ENCODE measurements around the gene KITLG.
"Not testable (repeated sequence)": the region's sequence is repeated elsewhere in the genome, so short reads cannot be mapped to it uniquely, and the experiment has no call there.

Gene KITLG

DNA sequence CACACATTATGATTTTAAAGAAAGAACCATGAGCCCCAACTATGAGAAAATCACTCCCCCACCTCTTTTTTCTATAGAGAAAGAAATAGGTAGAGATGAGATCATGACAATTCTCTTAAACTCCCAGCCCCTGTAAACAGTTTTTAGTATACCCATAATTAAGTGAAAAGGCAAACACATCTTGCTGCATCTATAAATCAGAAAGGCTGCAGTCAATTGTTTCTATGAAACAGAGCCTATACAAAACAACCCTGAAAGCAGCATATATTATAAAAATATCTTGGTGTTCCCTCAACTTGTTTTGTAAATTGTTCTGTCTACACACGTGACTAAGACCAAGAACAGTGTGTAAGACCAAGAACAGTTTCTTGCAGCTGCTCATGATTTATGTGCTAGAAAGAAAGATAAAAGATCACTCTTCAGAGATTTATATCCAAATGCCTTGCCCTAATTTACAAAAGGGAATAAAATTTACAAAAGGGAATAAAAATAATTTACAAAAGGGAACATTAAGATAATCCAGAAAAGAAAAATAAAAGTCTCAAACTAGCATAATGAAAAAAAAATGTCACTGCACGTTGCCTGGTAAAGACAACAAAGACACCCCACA, 4.8 kb downstream of the KITLG start:
- DNase-seq: no peak

DNA sequence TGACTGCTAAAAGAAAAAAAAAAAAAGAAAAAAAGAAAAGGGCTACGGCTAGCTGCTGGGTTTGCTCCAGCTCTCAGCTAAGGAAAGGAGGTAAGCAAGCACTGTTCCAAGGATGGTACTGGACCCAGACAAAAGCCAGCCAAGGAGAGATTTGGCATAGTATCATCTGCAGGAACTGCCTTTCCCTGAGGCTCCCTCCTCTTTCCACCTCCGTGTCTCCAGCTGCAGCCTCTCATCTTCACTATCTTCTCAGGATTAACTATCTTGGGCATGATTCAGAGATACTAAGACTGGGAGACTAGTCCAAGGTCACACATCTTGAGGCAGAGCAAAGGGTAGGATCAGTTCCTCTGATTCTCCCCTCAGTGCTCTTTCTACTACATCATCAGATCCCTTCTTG, 6.0 kb downstream of the KITLG start:
- no peak for DNase-seq

DNA sequence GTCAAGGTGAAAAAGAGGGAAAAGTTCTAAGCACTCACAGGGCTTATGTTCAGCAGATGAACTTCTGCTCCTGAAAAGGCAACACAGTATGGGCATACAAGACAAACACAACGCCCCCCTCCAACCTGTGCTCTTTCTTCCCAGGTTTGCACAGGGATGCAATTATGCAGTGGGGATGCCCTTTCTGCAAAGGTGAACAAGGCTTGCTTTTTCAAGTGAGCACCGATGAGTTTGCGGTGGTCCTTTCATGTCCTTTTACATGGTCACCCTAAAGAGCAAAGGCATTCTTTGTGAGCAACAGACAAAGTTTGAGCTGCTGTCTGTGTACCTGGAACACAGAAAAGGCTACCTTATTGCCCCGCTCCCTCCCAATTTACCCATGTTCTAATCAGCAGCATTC, 6.7 kb downstream of the KITLG start:
- no peak for DNase-seq

DNA sequence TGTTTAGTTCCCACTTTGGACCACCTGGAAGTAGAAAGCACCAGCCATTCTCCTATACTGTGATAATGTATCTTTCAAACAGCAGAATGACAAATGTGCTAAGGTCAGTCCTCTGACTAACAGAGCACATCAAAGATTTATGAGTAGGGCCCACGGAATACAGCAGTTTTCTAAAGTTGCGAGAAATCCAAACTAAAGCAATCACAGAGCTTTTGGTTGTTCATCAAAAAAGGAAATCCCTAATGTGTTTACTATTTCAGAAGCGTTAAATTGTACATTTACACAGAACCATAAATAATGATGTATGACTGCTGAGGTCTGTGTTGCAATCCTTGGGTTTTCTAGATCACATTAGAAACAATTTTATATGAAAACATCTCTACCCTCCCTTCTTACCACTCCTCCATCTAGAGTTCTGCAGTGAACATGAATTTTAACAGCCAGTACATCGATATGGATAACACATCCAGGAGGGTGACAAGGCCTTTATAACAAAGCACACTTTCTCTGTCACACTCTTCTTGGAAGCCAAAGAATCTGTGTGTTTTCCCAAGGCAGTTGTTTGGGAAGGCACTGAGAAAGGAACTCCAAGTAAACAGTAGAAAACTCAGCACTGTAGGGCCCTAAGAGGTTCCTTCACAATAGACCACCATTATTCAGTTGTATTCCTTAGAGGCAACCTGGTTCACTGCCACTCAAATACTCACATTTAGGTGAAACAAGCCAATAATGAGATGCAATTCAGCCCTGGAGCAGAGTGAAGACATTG, 7.3 kb downstream of the KITLG start:
- DNase-seq: no peak

DNA sequence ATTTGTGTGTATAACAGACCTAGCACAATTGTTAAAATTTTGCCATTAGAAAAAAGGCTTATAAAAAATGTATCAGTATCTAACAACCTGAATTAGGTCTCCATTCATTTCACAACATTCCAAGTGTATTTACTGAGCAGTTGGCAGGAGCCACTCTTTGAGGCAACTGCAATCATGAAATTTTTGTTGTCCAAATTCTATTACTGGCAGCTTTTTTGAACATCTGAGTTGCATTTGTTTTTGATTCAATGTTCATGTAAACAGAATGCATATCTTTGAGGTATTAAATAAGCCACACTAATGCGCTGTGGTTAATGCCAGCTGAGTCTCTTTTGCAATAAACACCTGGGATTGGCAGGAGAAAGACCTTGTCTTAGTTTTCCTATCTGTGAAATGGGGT, 8.7 kb downstream of the KITLG start:
- no peak for DNase-seq

DNA sequence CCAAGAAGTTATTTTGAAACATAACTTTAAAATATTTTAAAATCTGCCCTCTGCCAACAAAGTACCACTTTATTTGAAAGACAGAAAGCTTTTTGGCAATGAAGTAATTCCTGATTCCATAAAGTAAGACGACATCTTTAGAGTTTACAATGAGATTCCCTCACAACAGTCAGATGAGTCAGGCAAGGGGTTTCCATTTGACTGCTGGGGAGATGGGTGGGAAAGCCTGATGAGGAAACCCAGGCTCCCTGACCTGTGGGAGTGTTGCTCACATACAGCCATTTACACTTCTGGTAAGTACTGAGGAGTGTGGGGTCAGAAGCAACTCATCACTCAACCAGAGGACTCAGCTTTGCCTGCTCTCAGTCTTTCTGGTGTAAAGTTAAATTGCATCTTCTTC, 10.2 kb downstream of the KITLG start:
- no peak for DNase-seq

DNA sequence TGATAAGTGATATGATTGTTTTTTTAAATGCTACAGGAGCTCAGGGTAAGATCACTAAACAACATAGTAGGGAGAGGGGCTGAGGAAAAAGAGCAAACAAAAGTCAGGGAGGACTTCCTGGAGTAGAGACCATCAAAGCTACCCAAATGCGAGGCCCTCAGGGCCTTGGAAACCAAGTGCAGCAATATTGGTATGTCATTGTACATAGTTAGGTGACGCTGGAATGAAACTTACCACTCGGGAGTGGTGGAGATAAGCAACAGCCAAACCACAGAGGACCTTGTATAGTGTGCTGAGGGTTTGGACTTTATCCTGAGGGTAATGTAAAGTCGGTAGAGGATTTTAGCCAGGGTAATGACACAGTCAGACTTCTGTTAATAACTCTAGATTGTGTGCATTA, 13.8 kb downstream of the KITLG start:
- DNase-seq: no peak

DNA sequence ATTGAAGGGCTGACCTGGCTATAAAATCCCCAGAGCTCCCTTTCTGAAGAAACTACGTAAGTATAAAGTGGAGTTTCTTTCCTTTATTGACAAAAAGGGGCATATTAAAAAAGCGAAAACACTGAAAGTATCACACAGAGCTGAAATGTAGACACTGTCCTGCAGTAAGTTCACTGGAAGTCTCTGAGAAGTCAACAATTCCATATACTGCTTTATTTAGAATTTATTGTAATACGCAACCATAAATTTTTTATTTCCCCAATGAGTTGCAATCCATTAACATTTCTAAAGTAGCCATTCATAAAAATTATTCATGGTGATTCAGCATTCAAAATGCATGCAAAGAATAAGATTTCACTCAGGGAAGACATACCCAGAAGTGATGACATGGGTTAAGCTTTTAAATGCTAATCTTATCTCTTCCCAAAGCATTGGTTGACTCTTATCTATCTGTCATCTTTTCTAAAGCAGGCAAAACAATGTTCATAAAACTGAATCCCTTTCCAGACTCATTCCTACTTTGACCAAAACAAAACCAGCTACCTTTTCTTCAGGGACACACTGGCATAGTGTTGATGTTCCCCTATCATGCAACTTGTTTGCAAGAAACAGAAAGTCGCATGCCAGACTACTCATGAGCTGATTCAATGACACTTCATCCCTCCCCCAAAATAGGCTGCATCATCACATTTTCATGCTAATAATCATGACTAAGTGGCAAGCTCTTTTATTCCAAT, 17.3 kb downstream of the KITLG start:
- DNase-seq: no peak

DNA sequence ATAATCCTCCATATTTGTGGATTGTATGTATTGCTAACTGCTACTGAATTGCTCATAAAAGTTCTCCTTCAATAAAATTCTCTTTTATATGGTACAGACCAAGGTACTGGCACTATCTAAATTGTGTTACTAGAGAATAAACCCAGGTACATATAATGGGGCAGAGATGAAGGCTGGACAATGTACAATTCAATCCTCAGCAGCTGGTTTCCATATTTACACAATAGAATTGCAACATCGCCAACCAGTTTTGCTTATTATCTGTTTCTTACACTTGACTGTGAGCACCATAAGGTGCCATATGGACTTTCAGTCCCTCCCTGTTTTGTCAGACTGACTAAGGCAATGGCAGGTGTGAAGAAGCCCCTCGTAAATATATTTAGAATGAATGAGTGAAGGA, 18.1 kb downstream of the KITLG start:
- DNase-seq: no peak

DNA sequence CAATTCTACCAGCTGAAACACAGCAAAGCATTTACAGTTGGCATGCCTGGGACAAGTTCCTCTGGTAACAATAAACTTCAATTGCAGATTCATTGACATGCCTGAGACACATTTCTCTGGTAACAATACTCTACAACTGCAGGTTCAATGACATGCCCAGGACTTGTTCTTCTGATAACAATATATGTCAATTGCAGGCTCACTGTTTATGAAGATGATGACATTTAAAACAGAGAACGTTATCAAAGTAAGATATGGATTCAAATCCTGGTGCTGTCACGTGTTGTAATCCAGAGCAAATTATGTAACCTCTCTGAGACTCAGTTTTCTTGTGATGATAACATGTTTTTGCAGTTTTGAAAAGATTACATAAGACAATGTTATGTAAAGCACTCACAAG, 20.5 kb downstream of the KITLG start:
- no peak for DNase-seq

DNA sequence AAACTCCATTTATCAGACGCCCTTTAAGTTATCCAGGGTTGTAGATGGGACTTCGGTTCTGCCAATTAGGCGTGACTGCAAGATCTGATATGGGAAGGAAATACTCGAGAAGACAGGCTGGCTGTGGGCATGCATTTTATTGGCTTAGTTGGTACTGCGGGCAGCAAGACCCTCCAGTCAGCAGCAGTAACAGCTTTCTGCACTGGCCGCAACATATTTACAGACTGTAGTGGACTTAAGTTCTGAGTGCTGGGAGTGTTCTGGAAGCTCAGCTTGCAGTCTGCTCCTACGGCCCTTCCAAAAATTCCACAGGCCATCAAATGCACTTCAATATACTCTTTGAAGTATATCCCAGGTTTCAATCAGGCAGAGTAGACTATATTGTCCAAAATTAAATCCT, 21.1 kb downstream of the KITLG start:
- no peak for DNase-seq

DNA sequence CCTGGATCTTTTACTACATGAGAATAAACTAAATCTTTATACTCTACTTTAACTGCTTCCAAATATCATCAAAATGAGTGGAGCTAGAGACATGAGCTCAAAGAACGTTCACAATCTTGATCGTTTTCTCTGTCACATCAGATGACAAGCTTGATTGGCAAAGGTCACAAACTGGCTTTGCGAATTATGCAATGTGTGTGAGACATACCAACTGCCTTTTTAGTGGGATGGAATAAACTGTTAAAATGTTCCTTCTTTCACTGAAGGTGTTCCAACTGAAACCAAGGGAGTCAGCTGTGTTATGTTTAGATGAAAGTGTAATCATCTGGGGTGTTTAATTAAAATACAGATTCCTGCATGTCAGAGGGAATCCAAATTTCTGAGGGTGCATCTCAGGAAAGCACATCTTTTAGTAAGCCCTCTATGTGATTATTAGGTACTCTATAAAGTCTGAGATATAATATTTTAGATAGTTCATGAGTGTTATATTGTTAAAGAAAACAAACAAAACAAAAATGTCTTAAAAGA, 21.9 kb downstream of the KITLG start:
- no peak for DNase-seq

DNA sequence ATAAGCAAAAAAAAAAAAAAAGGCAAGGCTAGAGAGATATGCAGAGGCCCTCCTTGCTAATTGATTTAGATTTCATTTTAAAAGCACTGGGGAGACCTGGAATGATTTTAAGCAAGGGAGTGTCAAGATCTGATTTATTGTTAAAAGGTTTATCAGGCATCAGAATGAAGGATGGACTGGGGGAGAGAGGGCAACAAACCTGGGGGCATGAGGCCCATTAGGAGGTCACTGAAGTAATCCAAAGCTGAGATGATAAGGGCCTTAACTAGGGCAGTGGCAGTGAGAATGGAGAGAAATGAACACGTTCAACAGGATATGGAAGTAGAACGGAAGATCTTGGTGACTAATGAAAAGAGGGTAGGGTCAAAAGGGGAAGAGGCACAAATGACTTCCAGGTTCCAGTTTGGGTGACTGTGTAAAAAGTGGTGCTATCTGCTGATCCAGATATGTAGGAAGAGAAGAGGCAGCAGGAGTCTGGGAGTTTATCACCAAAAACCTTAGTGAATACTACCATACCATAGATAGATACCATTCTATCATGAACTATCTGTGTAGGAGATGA, 24.0 kb downstream of the KITLG start:
- DNase-seq: no peak

DNA sequence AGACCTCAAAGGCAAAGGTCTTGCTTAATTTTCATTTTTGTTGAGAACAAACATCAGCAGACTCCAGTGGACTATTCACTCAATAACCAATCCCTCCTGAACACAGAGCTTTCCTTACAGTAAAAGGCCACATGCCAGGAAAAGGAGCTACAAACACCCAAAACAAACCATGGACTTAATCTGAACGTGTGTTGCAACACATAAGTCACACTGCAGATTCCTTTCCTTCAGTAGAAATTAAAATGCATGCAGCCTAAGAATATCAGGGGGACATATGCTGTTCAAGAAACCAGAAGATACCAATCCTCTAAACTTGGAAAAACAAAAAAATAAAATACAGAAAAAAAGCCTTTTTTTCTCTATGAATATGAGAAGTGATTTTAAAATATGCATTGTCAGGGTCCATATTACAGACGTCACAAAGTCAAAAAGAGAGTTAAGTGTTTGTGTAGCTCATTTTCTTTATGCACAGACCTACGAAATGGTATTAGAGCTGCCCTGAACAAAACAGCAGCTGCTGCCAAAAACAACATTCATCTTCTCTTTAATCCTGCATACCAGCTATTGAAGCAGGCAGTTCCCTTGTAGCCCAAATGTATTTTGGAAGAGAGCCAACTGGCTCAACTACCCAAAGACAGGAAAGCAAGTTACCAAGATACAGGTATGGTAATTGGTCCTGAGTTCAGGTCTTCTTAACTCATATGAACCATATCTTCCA, 26.2 kb downstream of the KITLG start:
- no peak for DNase-seq

DNA sequence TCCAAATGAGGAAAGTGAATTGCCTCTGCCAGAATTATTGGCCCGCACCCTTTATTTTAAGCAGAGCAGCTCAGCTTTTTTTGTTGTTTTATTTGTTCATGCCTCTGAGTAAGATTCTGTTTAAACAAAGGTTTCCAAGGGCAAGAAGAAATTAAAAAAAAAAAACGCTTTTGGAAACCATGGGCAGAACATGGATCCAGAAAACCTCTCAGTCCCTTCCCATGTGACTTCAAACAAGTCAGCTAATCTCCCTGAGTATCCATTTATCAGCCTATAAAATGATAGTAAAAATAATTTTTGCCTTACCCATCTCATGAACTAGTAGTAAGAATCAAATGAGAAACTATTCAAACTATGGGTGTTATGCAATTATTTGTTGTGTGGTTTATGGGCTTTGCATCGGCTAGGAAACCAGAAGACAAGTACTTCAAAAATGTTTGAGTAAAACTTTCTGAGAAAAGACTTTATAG, 27.6 kb downstream of the KITLG start:
- DNase-seq: no peak

DNA sequence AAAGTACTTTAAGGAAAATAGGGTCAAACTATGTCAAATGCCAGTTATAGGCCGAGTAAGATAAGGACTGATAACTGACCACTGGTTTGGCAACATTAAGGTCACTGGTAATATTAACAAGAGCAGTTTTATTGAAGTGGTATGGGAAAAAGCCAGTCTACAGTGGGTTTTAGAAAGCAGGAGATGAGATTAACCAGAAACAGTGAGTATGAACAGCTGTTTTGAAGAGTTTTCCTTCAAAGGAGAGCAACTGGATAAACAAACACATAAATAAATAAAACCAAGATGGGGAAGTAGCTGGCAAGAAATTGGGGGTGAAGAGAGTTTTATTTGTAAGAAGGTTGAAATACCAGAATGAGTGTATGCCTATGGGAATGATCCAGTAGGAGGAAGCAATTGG, 30.3 kb downstream of the KITLG start:
- DNase-seq: no peak

DNA sequence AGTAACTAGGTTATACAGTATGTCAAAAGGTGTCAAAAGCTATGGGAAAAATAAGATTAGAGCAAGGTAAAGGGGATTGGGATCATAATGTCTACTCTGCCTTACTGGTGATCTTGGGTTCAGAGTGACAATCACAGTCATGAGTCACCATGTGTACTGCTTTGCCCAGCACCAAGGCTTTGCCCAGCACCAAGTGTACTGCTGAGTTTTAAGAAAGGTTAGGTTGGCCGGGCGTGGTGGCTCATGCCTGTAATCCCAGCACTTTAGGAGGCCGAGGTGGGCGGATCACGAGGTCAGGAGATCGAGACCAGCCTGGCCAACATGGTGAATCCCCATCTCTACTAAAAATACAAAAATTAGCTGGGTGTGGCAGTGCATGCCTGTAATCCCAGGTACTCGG, 32.3 kb downstream of the KITLG start:
- DNase-seq: not testable (repeated sequence)

DNA sequence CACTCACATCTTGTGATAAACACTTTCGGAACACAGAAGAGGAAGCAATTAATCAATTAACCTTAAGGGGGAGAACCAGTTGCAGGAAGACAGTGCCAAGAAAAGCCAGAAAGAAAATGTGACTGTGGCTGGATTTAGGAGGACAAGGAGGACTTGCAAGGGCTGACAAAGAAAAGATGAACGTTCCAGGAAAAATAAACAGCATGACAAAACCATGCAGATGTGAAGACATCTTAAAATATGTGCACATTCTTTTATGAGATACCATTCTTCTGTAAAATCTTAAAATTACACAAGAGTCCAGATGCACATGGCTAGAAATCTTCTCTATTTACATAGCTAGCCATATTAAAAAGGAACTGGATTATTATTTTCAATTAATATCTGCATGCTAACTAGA, 33.4 kb downstream of the KITLG start:
- no peak for DNase-seq

DNA sequence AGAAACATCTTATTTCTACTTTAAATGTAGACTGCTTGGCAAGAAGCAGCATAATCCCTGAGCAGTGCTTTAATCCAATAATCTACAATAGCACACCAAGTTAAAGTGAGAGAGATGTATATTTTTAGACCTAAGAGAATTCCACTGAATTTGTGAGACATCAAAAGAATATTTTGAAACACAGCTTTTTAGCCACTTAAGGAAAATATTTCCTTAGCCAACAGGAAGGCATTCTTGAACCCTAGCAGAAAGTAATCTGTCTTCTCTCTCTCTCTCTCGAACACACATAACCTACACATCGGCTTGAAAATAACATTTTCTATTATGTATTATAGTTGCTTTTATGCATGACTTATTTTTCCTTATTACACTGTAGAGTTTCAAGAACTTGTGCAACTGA, 34.0 kb downstream of the KITLG start:
- DNase-seq: no peak

DNA sequence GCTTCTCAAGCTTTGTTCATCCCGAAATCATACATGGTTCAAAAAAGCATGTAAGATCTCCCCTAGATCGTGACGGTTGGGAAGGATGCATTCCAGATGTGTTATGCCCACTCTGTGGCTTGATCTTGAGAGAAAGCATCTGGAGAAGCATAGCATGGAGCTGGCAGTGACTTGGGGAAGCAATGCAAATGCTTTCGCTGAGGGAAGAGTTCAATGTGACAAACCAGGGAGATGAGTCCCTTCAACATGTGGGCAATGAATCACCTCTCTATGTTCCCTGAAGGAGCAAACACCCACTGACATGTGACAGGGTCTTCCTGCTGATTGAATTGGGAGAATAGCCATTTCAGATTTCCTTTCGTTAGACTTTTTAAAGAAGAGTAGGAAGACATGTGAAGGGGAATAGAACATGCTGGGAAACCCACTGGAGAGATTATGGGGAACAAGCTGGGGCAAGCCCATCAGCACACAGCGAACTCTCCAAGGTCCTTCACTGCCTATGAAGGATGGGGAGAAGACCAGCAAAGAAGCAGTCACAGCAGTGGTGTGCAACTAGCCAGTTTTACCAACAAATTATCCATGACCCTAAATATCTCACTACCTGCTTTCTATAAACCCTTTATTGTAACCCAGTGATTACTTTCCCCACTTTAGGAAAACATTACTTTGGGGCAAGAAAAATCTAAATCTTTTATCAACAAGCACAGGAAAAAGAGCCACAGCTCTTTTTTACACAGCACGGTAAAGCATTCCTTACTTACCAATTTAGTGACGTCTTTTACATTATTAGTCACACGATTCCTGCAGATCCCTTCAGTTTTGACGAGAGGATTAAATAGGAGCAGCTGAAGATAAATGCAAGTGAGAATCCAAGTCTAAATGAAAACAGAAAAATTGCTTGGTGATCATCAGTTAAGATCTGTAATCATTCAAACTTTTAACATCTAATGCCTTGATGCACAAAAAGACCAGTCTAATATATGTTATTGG, 35.0 kb downstream of the KITLG start:
- DNase-seq: no peak

DNA sequence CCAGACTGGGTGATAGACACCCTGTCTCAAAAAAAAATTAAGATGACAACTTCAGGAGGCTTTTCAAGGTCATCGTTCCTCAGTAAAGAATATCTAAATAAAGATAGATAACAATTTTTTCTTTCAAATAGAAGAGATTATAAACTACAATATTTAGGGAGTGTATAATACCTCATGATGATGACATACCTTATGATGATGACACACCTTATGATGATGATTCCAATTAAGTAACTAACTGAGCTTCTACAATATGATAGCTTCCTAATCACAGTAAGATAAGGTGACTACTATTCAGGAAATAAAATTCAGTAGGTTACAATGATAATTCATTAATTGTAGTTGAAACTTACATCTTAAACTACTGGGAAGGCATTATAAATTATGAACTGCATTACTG, 40.4 kb downstream of the KITLG start:
- no peak for DNase-seq

DNA sequence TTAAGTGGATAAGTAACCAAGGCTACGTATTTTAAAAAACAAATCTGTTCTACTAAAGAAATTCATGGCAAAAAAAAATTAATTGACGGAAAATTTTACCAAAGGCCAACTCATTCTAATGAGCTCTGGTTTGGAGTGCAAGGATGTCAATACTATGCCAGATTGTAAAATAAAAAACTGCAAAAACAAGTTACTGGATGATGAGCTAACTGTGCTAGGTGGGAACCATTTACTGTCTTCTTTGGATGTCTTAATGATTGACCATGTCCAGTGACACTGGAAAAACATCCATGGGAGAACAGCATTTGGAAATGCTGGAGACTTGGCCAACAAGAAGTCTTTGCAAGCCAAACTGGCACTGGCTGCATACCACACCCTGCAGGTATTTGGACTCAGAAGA, 41.6 kb downstream of the KITLG start:
- no peak for DNase-seq

Data from right forelimb (tissue), 1 donor.